ENCODE data around the gene LAMB3.
"Not testable (repeated sequence)": the region's sequence is repeated elsewhere in the genome, so short reads cannot be mapped to it uniquely, and the experiment has no call there.

The LAMB3 gene

GRCh38 chr1:209652121-209652735 lies at the start of gene LAMB3:
Gene LAMB3 (minus strand): TSS chr1:209652425. CDS start chr1:209650944, 1,481 bp downstream.
- DNase-seq (ENCODE audit: low read depth): no peak

- not testable (repeated sequence) for DNase-seq (ENCODE audit: low read depth)
These were observed 48.5 kb upstream of the LAMB3 start for GRCh38 chr1:209700686-209701085.

GRCh38 chr1:209697126-209697525 lies 44.9 kb upstream of the LAMB3 start:
- DNase-seq (ENCODE audit: low read depth): no peak

GRCh38 chr1:209696673-209697072 lies 44.4 kb upstream of the LAMB3 start:
- no peak for DNase-seq (ENCODE audit: low read depth)

GRCh38 chr1:209692745-209693504 lies 40.7 kb upstream of the LAMB3 start:
- DNase-seq (ENCODE audit: low read depth): peak; percentile 60

GRCh38 chr1:209692296-209692695 lies 40.1 kb upstream of the LAMB3 start:
- DNase-seq (ENCODE audit: low read depth): no peak

GRCh38 chr1:209691237-209691636 lies 39.0 kb upstream of the LAMB3 start:
- DNase-seq (ENCODE audit: low read depth): no peak

- no peak for DNase-seq (ENCODE audit: low read depth)
These were observed 37.3 kb upstream of the LAMB3 start for GRCh38 chr1:209689477-209689876.

- DNase-seq (ENCODE audit: low read depth): no peak
These were observed 36.6 kb upstream of the LAMB3 start for GRCh38 chr1:209688746-209689234.

- no peak for DNase-seq (ENCODE audit: low read depth)
These were observed 34.1 kb upstream of the LAMB3 start for GRCh38 chr1:209686322-209686721.

GRCh38 chr1:209685821-209686220 lies 33.6 kb upstream of the LAMB3 start:
- no peak for DNase-seq (ENCODE audit: low read depth)

- DNase-seq (ENCODE audit: low read depth): no peak
These were observed 26.8 kb upstream of the LAMB3 start for GRCh38 chr1:209678981-209679539.

GRCh38 chr1:209675565-209676154 lies 23.4 kb upstream of the LAMB3 start:
- no peak for DNase-seq (ENCODE audit: low read depth)

GRCh38 chr1:209674957-209675564 lies 22.8 kb upstream of the LAMB3 start, which contains the start of gene G0S2:
Gene G0S2 (plus strand): TSS chr1:209675412. CDS start chr1:209675685, 273 bp downstream.
- no peak for DNase-seq (ENCODE audit: low read depth)

GRCh38 chr1:209673631-209674417 lies 21.6 kb upstream of the LAMB3 start:
- DNase-seq (ENCODE audit: low read depth): no peak

GRCh38 chr1:209672705-209673630 lies 20.7 kb upstream of the LAMB3 start:
- no peak for DNase-seq (ENCODE audit: low read depth)

GRCh38 chr1:209670441-209671082 lies 18.3 kb upstream of the LAMB3 start:
- no peak for DNase-seq (ENCODE audit: low read depth)

GRCh38 chr1:209667708-209668107 lies 15.5 kb upstream of the LAMB3 start:
- DNase-seq (ENCODE audit: low read depth): no peak

GRCh38 chr1:209667103-209667502 lies 14.9 kb upstream of the LAMB3 start:
- DNase-seq (ENCODE audit: low read depth): no peak

- no peak for DNase-seq (ENCODE audit: low read depth)
These were observed 10.7 kb upstream of the LAMB3 start for GRCh38 chr1:209662879-209663327.
